Measurements from ENCODE around the gene BCAR3.

BCAR3 gene

GRCh38 chr1:93612510-93612909, 69.1 kb downstream of the BCAR3 start:
- no peak for DNase-seq

GRCh38 chr1:93611668-93612067, 70.0 kb downstream of the BCAR3 start:
- DNase-seq, result no peak

- no peak for DNase-seq
Measured at GRCh38 chr1:93609536-93609935, 72.1 kb downstream of the BCAR3 start.

GRCh38 chr1:93608187-93609109, 73.2 kb downstream of the BCAR3 start:
- no peak for DNase-seq

GRCh38 chr1:93607814-93608186, 73.8 kb downstream of the BCAR3 start:
- DNase-seq, result no peak

GRCh38 chr1:93605812-93606512, 75.7 kb downstream of the BCAR3 start:
- no peak for DNase-seq

- no peak for DNase-seq
Measured at GRCh38 chr1:93605026-93605568, 76.5 kb downstream of the BCAR3 start.

- DNase-seq, result no peak
Measured at GRCh38 chr1:93604411-93604810, 77.2 kb downstream of the BCAR3 start.

- no peak for DNase-seq
Measured at GRCh38 chr1:93603601-93604000, 78.0 kb downstream of the BCAR3 start.

GRCh38 chr1:93603106-93603505, 78.5 kb downstream of the BCAR3 start:
- no peak for DNase-seq

GRCh38 chr1:93602101-93602500, 79.5 kb downstream of the BCAR3 start:
- DNase-seq, result no peak

GRCh38 chr1:93601686-93602085, 80.0 kb downstream of the BCAR3 start:
- no peak for DNase-seq

- no peak for DNase-seq
Measured at GRCh38 chr1:93600663-93601062, 81.0 kb downstream of the BCAR3 start.

- DNase-seq, result no peak
Measured at GRCh38 chr1:93599479-93599878, 82.2 kb downstream of the BCAR3 start.

GRCh38 chr1:93598861-93599439, 82.7 kb downstream of the BCAR3 start:
- no peak for DNase-seq

GRCh38 chr1:93598396-93598795, 83.2 kb downstream of the BCAR3 start:
- no peak for DNase-seq

- DNase-seq, result no peak
Measured at GRCh38 chr1:93597709-93598108, 83.9 kb downstream of the BCAR3 start.

GRCh38 chr1:93596329-93597089, 85.1 kb downstream of the BCAR3 start:
- no peak for DNase-seq

GRCh38 chr1:93595743-93596142, 85.9 kb downstream of the BCAR3 start:
- DNase-seq, result no peak

- DNase-seq, result no peak
Measured at GRCh38 chr1:93595266-93595665, 86.4 kb downstream of the BCAR3 start.

GRCh38 chr1:93594603-93594880, 87.1 kb downstream of the BCAR3 start:
- DNase-seq, result no peak

- no peak for DNase-seq
Measured at GRCh38 chr1:93593854-93594602, 87.6 kb downstream of the BCAR3 start.

Data from NCI-H1048 (cell line).